H1 (cell line): ENCODE results near the gene PROX2. TPM values are rescaled to one million over a fixed set of nuclear protein-coding genes. Genes with fewer than 3 reads are reported as not detected.

Source experiments
- CTCF ChIA-PET: fragments of 300-600 bp; sonication (Branson Sonifier 250); formaldehyde crosslinking; loops from one replicate; lab custom pipeline; 2021; ENCODE audit not compliant: partially characterized antibody; lab: Charles Lee
- POLR2A ChIA-PET: fragments of 300-600 bp; sonication (Branson Sonifier 250); formaldehyde crosslinking; loops from one replicate; lab custom pipeline; 2021; ENCODE audit warnings: inconsistent platforms; ENCODE audit not compliant: partially characterized antibody; lab: Charles Lee
- DNase-seq, 2 experiments: peaks; one replicate each; pipeline versions ENCODE4 v3.0.0 to v3.0.0-alpha.2; 2010 to 2022; ENCODE audit warnings: low spot score in 2 of 2, low read depth in 1 of 2, mixed read lengths in 1 of 2
- FAIRE-seq: peaks from 2 replicates; lab custom pipeline; 2011; peaks lifted over from hg19 to GRCh38; lab: Jason Lieb, UNC
- H2AFZ ChIP-seq: 2 replicates; pipeline ENCODE4 v1.8.1; 2012; ENCODE audit warnings: low read length, inconsistent platforms
- H2AK5ac ChIP-seq: 2 replicates; pipeline ENCODE4 v1.6.1; 2013; ENCODE audit warnings: low read depth, low read length
- H2BK120ac ChIP-seq: replicated peaks from 2 replicates; pipeline ENCODE3; 2013; ENCODE audit warnings: low read depth, low read length, inconsistent platforms
- H2BK12ac ChIP-seq: 2 replicates; pipeline ENCODE4 v1.6.1; 2013; ENCODE audit warnings: low read depth, low read length
- H2BK15ac ChIP-seq: 2 replicates; pipeline ENCODE4 v1.6.1; 2013; ENCODE audit warnings: low read length
- H2BK20ac ChIP-seq: 2 replicates; pipeline ENCODE4 v1.6.1; 2013; ENCODE audit warnings: low read length
- H2BK5ac ChIP-seq: 2 replicates; pipeline ENCODE4 v1.6.1; 2013; ENCODE audit warnings: low read depth, low read length
- H3K14ac ChIP-seq: 2 replicates; pipeline ENCODE4 v1.6.1; 2013; ENCODE audit warnings: inconsistent platforms; ENCODE audit not compliant: insufficient read length
- H3K18ac ChIP-seq: 2 replicates; pipeline ENCODE4 v1.6.1; 2013; ENCODE audit warnings: low read length; ENCODE audit errors: extremely low read depth
- H3K23ac ChIP-seq: 2 replicates; pipeline ENCODE4 v1.6.1; 2013; ENCODE audit warnings: inconsistent platforms; ENCODE audit not compliant: insufficient read length
- H3K23me2 ChIP-seq: 2 replicates; pipeline ENCODE4 v1.6.1; 2013; ENCODE audit warnings: low read depth, low read length
- H3K27ac ChIP-seq: 2 replicates; pipeline ENCODE4 v1.6.1; 2011; ENCODE audit warnings: low read depth, low read length, inconsistent platforms
- H3K27me3 ChIP-seq, 4 experiments: replicated peaks in 1 of 4; 1 replicate in 1 of 4; 2 replicates in 3 of 4; pipeline versions ENCODE4 v1.6.1 to v1.8.1; 2011 to 2013; ENCODE audit warnings: low read length in 3 of 4, mild to moderate bottlenecking in 3 of 4, inconsistent platforms in 2 of 4, mixed read lengths in 2 of 4, moderate library complexity in 1 of 4; ENCODE audit not compliant: control insufficient read depth in 3 of 4, insufficient read depth in 3 of 4; ENCODE audit errors: extremely low read depth in 1 of 4
- H3K36me3 ChIP-seq, 4 experiments: 2 replicates each; pipeline versions ENCODE4 v1.6.1 to v1.8.1; 2011 to 2013; ENCODE audit warnings: mild to moderate bottlenecking in 4 of 4, low read length in 3 of 4, moderate library complexity in 2 of 4, control low read depth in 1 of 4, inconsistent platforms in 1 of 4; ENCODE audit not compliant: insufficient read depth in 4 of 4, control insufficient read depth in 2 of 4
- H3K4ac ChIP-seq: replicated peaks from 2 replicates; pipeline ENCODE3; 2013; ENCODE audit warnings: low read length, low read depth, mixed read lengths, inconsistent platforms; ENCODE audit not compliant: insufficient read length
- H3K4me1 ChIP-seq, 4 experiments: replicated peaks in 1 of 4; 1 replicate in 1 of 4; 2 replicates in 3 of 4; pipeline versions ENCODE4 v1.6.1 to v1.8.1; 2011 to 2013; ENCODE audit warnings: low read length in 3 of 4, inconsistent platforms in 2 of 4, mixed read lengths in 1 of 4; ENCODE audit not compliant: insufficient read depth in 4 of 4, control insufficient read depth in 3 of 4
- H3K4me2 ChIP-seq, 2 experiments: 2 replicates each; pipeline versions ENCODE4 v1.6.1 to v1.8.1; 2011 to 2013; ENCODE audit warnings: low read depth in 2 of 2, low read length in 2 of 2, control low read depth in 1 of 2, inconsistent platforms in 1 of 2, mild to moderate bottlenecking in 1 of 2; ENCODE audit not compliant: insufficient read depth in 1 of 2
- H3K4me3 ChIP-seq, 4 experiments: fragments of 200-600, 300-600 bp in 1 of 4; sonication (generic), shearing (Covaris generic), sonication (Bioruptor Twin) in 1 of 4; 2 replicates each; pipeline versions ENCODE4 v1.5.1 to v1.8.1; 2011 to 2016; ENCODE audit warnings: low read length in 4 of 4, low read depth in 3 of 4, control low read depth in 2 of 4, inconsistent platforms in 2 of 4, mild to moderate bottlenecking in 2 of 4, mixed read lengths in 1 of 4, moderate library complexity in 1 of 4; ENCODE audit not compliant: insufficient read depth in 2 of 4; ENCODE audit errors: extremely low read depth in 1 of 4
- H3K56ac ChIP-seq: replicated peaks from 2 replicates; pipeline ENCODE3; 2013; ENCODE audit warnings: low read depth, mild to moderate bottlenecking, mixed read lengths, low read length, inconsistent platforms; ENCODE audit not compliant: insufficient read length
- H3K79me1 ChIP-seq: 2 replicates; pipeline ENCODE4 v1.6.1; 2013; ENCODE audit warnings: low read depth, low read length, control low read depth
- H3K79me2 ChIP-seq, 2 experiments: 2 replicates each; pipeline versions ENCODE4 v1.6.1 to v1.8.1; 2012 to 2013; ENCODE audit warnings: low read length in 2 of 2, mild to moderate bottlenecking in 2 of 2, inconsistent platforms in 1 of 2; ENCODE audit not compliant: insufficient read depth in 2 of 2, control insufficient read depth in 1 of 2
- H3K9ac ChIP-seq, 4 experiments: replicated peaks in 1 of 4; 1 replicate in 1 of 4; 2 replicates in 3 of 4; pipeline versions ENCODE4 v1.6.1 to v1.8.1; 2011 to 2013; ENCODE audit warnings: low read depth in 3 of 4, low read length in 3 of 4, control low read depth in 2 of 4, mild to moderate bottlenecking in 2 of 4, moderate library complexity in 2 of 4, inconsistent platforms in 1 of 4; ENCODE audit errors: extremely low read depth in 1 of 4
- H3K9me3 ChIP-seq, 2 experiments: 2 replicates each; pipeline versions ENCODE4 v1.6.1 to v1.8.1; 2012 to 2013; ENCODE audit warnings: mild to moderate bottlenecking in 2 of 2, moderate library complexity in 2 of 2, control low read depth in 1 of 2, inconsistent platforms in 1 of 2, low read depth in 1 of 2, low read length in 1 of 2, mixed read lengths in 1 of 2; ENCODE audit not compliant: insufficient read depth in 2 of 2
- H4K20me1 ChIP-seq, 2 experiments: replicated peaks in 1 of 2; 2 replicates each; pipeline versions ENCODE3 to v1.8.1; 2011 to 2013; ENCODE audit warnings: inconsistent platforms in 2 of 2, low read length in 2 of 2, mild to moderate bottlenecking in 1 of 2; ENCODE audit not compliant: insufficient read depth in 2 of 2, control insufficient read depth in 1 of 2
- H4K5ac ChIP-seq: 2 replicates; pipeline ENCODE4 v1.6.1; 2013; ENCODE audit warnings: low read length, low read depth, mixed read lengths, inconsistent platforms; ENCODE audit not compliant: insufficient read length
- H4K8ac ChIP-seq: 2 replicates; pipeline ENCODE4 v1.8.0; 2013; ENCODE audit warnings: mild to moderate bottlenecking, moderate library complexity, low read length, inconsistent platforms; ENCODE audit not compliant: insufficient read depth; ENCODE audit errors: extremely low read depth
- H4K91ac ChIP-seq: replicated peaks from 2 replicates; pipeline ENCODE3; 2013; ENCODE audit warnings: low read length, mixed read lengths, inconsistent platforms; ENCODE audit not compliant: insufficient read length
- WGBS, 2 experiments: shearing (Covaris generic) in 1 of 2; methylation state at CpG; one replicate each; pipeline versions ENCODE4 v1.1.6 to v1.1.7; 2013 to 2015; ENCODE audit warnings: low lambda C conversion rate in 2 of 2, mixed read lengths in 2 of 2, inconsistent platforms in 1 of 2, low coverage in 1 of 2, missing lambda C conversion rate in 1 of 2; ENCODE audit not compliant: insufficient replicate concordance in 2 of 2, insufficient coverage in 1 of 2, insufficient read length in 1 of 2; ENCODE audit errors: extremely low coverage in 1 of 2, missing lambda C conversion rate in 1 of 2; 5-methylcytosine and 5-hydroxymethylcytosine counted together
- polyA plus RNA-seq, 7 experiments: library from polyadenylated mRNA; depleted of rRNA in 3 of 7; stranded (reverse) in 5 of 7; unstranded in 2 of 7; fragments of >200 nt in 5 of 7; fragments of 200-250 nt in 2 of 7; gene quantifications; 1 replicate in 5 of 7; 2 replicates in 1 of 7; 4 replicates in 1 of 7; pipeline versions ENCODE4 v1.2.1 to v1.2.3, GENCODE V29; 2011 to 2013; ENCODE audit warnings: missing spikeins in 2 of 7, mixed read lengths in 2 of 7
- total RNA-seq: library from RNA; stranded (reverse); fragmentation: NEBNext Ultra II Directional; extraction: Animal tissue kit (Norgen Biotek cat#: 25700); gene quantifications from 2 replicates; pipeline ENCODE4 v1.2.1, GENCODE V29; 2021

PROX2 gene
- total and polyA plus RNA-seq, 2 of the 8 experiments (the other 6 are each of a cell fraction or from before 2014, with no cell fraction given) = 0.03 TPM; not detected in 1

GRCh38 chr14:74832849-74833248 is 43.1 kb downstream of the PROX2 start:
- WGBS, 2 experiments = 94% methylated on average over 4 of the region's 4 CpGs; no CpG with 5 or more reads in 1 of the 2 experiments
- ChIA-PET CTCF (no interaction called here), POLR2A (no interaction called here)
- Histone ChIP-seq H3K56ac (no peak overlapping the region), H2BK12ac (no peak overlapping the region), H3K4me1 (no peaks in the 10 kb centered on the region), H3K14ac (no peak overlapping the region), H3K36me3 (peaks cover 2 to 40% (median 14%) of the 10 kb centered on the region in 4 experiments; a peak in 6 of 8 replicates), H3K23me2 (no peaks in the 10 kb centered on the region), H2BK20ac (no peak overlapping the region), H2BK15ac (no peak overlapping the region), H2AFZ (no peak overlapping the region), H3K18ac (no peak overlapping the region), H4K91ac (no peak overlapping the region), H3K27ac (no peak overlapping the region), H3K4me2 (no peak overlapping the region), H4K5ac (no peak overlapping the region), H3K23ac (no peak overlapping the region), H4K8ac (no peak overlapping the region), H3K27me3 (no peaks in the 10 kb centered on the region), H3K4ac (no peak overlapping the region), H3K9ac (no peak overlapping the region), H3K79me2 (0 out of 4 replicates have a peak, but pooled peaks cover 0 to 3% of the 10 kb centered on the region in 2 experiments), H2BK120ac (no peak overlapping the region), H3K4me3 (no peak overlapping the region), H3K79me1 (no peaks in the 10 kb centered on the region), H2AK5ac (no peak overlapping the region), H4K20me1 (peaks cover 0 to 1% of the 10 kb centered on the region in 2 experiments), H2BK5ac (no peak overlapping the region), H3K9me3 (no peaks in the 10 kb centered on the region)
- FAIRE-seq (no peak), DNase-seq (no peak)
